H54 (cell line): ENCODE data around the gene RNF4.

Source experiments
- DNase-seq: peaks from one replicate; pipeline ENCODE4 v3.0.0; 2011; ENCODE audit warnings: low spot score, mixed read lengths; ENCODE audit not compliant: insufficient read length
- FAIRE-seq: peaks from 3 replicates; lab custom pipeline; 2011; peaks lifted over from hg19 to GRCh38; lab: Jason Lieb, UNC
- POLR2A ChIP-seq: IDR thresholded peaks from 2 replicates; pipeline ENCODE4 v1.6.1; 2011; ENCODE audit warnings: low read depth, mild to moderate bottlenecking, low read length

The RNF4 gene

GRCh38 chr4:2482192-2482591, 13.3 kb downstream of the RNF4 start:
- no peak for TF ChIP-seq POLR2A
- no peak for DNase-seq
- no peak for FAIRE-seq

- DNase-seq (no peak), FAIRE-seq (no peak)
- TF ChIP-seq POLR2A, result no peak
These were observed 13.8 kb downstream of the RNF4 start for GRCh38 chr4:2482693-2483092.

GRCh38 chr4:2483237-2483636, 14.3 kb downstream of the RNF4 start:
- FAIRE-seq (no peak), DNase-seq (no peak)
- no peak for TF ChIP-seq POLR2A

GRCh38 chr4:2484185-2484584, 15.3 kb downstream of the RNF4 start:
- FAIRE-seq (no peak), DNase-seq (no peak)
- TF ChIP-seq POLR2A, result no peak

GRCh38 chr4:2484993-2485392, 16.1 kb downstream of the RNF4 start:
- no peak for TF ChIP-seq POLR2A
- FAIRE-seq, result no peak
- no peak for DNase-seq

GRCh38 chr4:2485956-2486355, 17.1 kb downstream of the RNF4 start:
- no peak for FAIRE-seq
- TF ChIP-seq POLR2A, result no peak
- no peak for DNase-seq

- DNase-seq (no peak), FAIRE-seq (no peak)
- TF ChIP-seq POLR2A, result no peak
These were observed 18.1 kb downstream of the RNF4 start for GRCh38 chr4:2486981-2487380.

GRCh38 chr4:2487632-2488031, 18.7 kb downstream of the RNF4 start:
- FAIRE-seq (no peak), DNase-seq (no peak)
- TF ChIP-seq POLR2A, result no peak

GRCh38 chr4:2489081-2489805, 20.3 kb downstream of the RNF4 start:
- FAIRE-seq (no peak), DNase-seq (no peak)
- no peak for TF ChIP-seq POLR2A

GRCh38 chr4:2489841-2490552, 21.1 kb downstream of the RNF4 start:
- DNase-seq, result no peak
- FAIRE-seq, result no peak
- no peak for TF ChIP-seq POLR2A

- TF ChIP-seq POLR2A, result no peak
- FAIRE-seq (no peak), DNase-seq (no peak)
These were observed 24.1 kb downstream of the RNF4 start for GRCh38 chr4:2492970-2493369.

- DNase-seq, result no peak
- no peak for TF ChIP-seq POLR2A
- FAIRE-seq, result no peak
These were observed 26.1 kb downstream of the RNF4 start for GRCh38 chr4:2494992-2495391.

- no peak for FAIRE-seq
- TF ChIP-seq POLR2A, result no peak
These were observed 28.4 kb downstream of the RNF4 start for GRCh38 chr4:2497324-2497723.

GRCh38 chr4:2497931-2498330, 29.0 kb downstream of the RNF4 start:
- no peak for FAIRE-seq

More at GRCh38 chr4:2497324-2497723, 28.4 kb downstream of the RNF4 start:
- DNase-seq, result no peak

GRCh38 chr4:2500547-2500946, 31.6 kb downstream of the RNF4 start:
- DNase-seq (no peak), FAIRE-seq (no peak)
- TF ChIP-seq POLR2A, result no peak

More at GRCh38 chr4:2497931-2498330, 29.0 kb downstream of the RNF4 start:
- DNase-seq, result no peak
- no peak for TF ChIP-seq POLR2A
